HCT116 (cell line): Measurements from ENCODE around the gene ERC2. TPM values are rescaled to one million over a fixed set of nuclear protein-coding genes. Genes with fewer than 3 reads are reported as not detected.

ENCODE experiments used
- ATAC-seq: fragments of 200-7000 bp; cut with Tn5 transposase; 2 replicates; pipeline ENCODE4 v1.9.1; 2020; ENCODE audit warnings: mild to moderate bottlenecking, moderate library complexity
- BruUV-seq: library from RNA; stranded (reverse); fragments of 400-500 nt; replicated peaks from 2 replicates; lab custom pipeline; 2021; lab: Mats Ljungman, UMichigan
- CTCF ChIA-PET: fragments of 300-600 bp; sonication (Branson Sonifier 250); formaldehyde crosslinking; loops from one replicate; lab custom pipeline; 2021; ENCODE audit warnings: antibody characterized with exemption; lab: Charles Lee
- POLR2A ChIA-PET: fragments of 300-600, 350-600 bp; sonication (Branson Sonifier 250); formaldehyde crosslinking; loops from one replicate; lab custom pipeline; 2021; ENCODE audit warnings: antibody characterized with exemption; lab: Charles Lee
- RAD21 ChIA-PET, 2 experiments: fragments of 300-600 bp; sonication (Branson Sonifier 250); formaldehyde crosslinking; loops; one replicate each; lab custom pipeline; 2023; ENCODE audit warnings: low total read pairs in 2 of 2; ENCODE audit not compliant: uncharacterized antibody in 2 of 2, unreplicated experiment in 2 of 2, low non-redundant PET in 1 of 2; lab: Charles Lee
- DNase-seq: peaks from one replicate; pipeline ENCODE4 v3.0.0-alpha.2; 2010; ENCODE audit warnings: low read depth, low spot score
- H2AFZ ChIP-seq: fragments of 200-600 bp; shearing (Covaris generic), sonication (generic); 2 replicates; pipeline ENCODE4 v1.6.1; 2017; ENCODE audit warnings: low read depth, mixed run types, mixed read lengths, antibody characterized with exemption, low read length; ENCODE audit not compliant: poor library complexity, severe bottlenecking
- H3K27ac ChIP-seq: 2 replicates; pipeline ENCODE4 v1.5.1; 2012; ENCODE audit warnings: low read depth, low read length
- H3K27me3 ChIP-seq: fragments of 200-600 bp; sonication (generic); 2 replicates; pipeline ENCODE4 v1.6.1; 2016; ENCODE audit warnings: mixed run types, low read length, mixed read lengths; ENCODE audit not compliant: insufficient read depth
- H3K36me3 ChIP-seq, 2 experiments: fragments of 200-500 bp in 1 of 2; fragments of 200-600 bp in 1 of 2; sonication (Bioruptor generic) in 1 of 2; sonication (generic) in 1 of 2; 2 replicates each; pipeline versions ENCODE4 v1.5.1 to v1.6.1; 2014 to 2016; ENCODE audit warnings: low read length in 2 of 2, inconsistent platforms in 1 of 2, mixed read lengths in 1 of 2, mixed run types in 1 of 2; ENCODE audit not compliant: insufficient read depth in 2 of 2, control insufficient read depth in 1 of 2
- H3K4me1 ChIP-seq, 2 experiments: fragments of 200-600 bp in 1 of 2; sonication (generic) in 1 of 2; 2 replicates each; pipeline versions ENCODE4 v1.5.1 to v1.6.1; 2012 to 2017; ENCODE audit warnings: low read length in 2 of 2, inconsistent platforms in 1 of 2, mild to moderate bottlenecking in 1 of 2, mixed read lengths in 1 of 2, mixed run types in 1 of 2, moderate library complexity in 1 of 2; ENCODE audit not compliant: insufficient read depth in 2 of 2, control insufficient read depth in 1 of 2
- H3K4me2 ChIP-seq: fragments of 200-600 bp; sonication (generic); 2 replicates; pipeline ENCODE4 v1.6.1; 2017; ENCODE audit warnings: mixed run types, low read length, mixed read lengths
- H3K4me3 ChIP-seq, 2 experiments: fragments of 200-600 bp in 1 of 2; sonication (generic) in 1 of 2; replicated peaks in 1 of 2; 2 replicates each; pipeline ENCODE4 v1.5.1; 2011 to 2016; ENCODE audit warnings: low read length in 2 of 2, control low read depth in 1 of 2, low read depth in 1 of 2, mild to moderate bottlenecking in 1 of 2, mixed read lengths in 1 of 2, mixed run types in 1 of 2
- H3K79me2 ChIP-seq: fragments of 200-600 bp; sonication (generic); 2 replicates; pipeline ENCODE4 v1.6.1; 2017; ENCODE audit warnings: mild to moderate bottlenecking, mixed run types, low read length, moderate library complexity, mixed read lengths; ENCODE audit not compliant: insufficient read depth
- H3K9ac ChIP-seq: fragments of 200-600 bp; sonication (generic); 2 replicates; pipeline ENCODE4 v1.6.1; 2016; ENCODE audit warnings: low read length, mixed read lengths
- H3K9me2 ChIP-seq: fragments of 200-600 bp; sonication (generic), shearing (Covaris generic); 2 replicates; pipeline ENCODE4 v1.6.1; 2017; ENCODE audit warnings: mixed run types, mild to moderate bottlenecking, moderate library complexity; ENCODE audit not compliant: insufficient read depth
- H3K9me3 ChIP-seq, 2 experiments: fragments of 200-500 bp in 1 of 2; fragments of 200-600 bp in 1 of 2; sonication (Bioruptor generic) in 1 of 2; sonication (generic) in 1 of 2; 2 replicates each; pipeline ENCODE4 v1.6.1; 2014 to 2017; ENCODE audit warnings: low read length in 2 of 2, mixed read lengths in 2 of 2, inconsistent platforms in 1 of 2, low read depth in 1 of 2, mild to moderate bottlenecking in 1 of 2, mixed run types in 1 of 2, moderate library complexity in 1 of 2; ENCODE audit not compliant: control insufficient read depth in 1 of 2, insufficient read depth in 1 of 2
- H4K20me1 ChIP-seq: fragments of 200-600 bp; sonication (generic), shearing (Covaris generic); 2 replicates; pipeline ENCODE4 v1.6.1; 2017; ENCODE audit warnings: mixed run types, mild to moderate bottlenecking, moderate library complexity; ENCODE audit not compliant: insufficient read depth
- ATF3 ChIP-seq: IDR thresholded peaks from 2 replicates; pipeline ENCODE4 v1.6.1; 2012
- CBX3 ChIP-seq: IDR thresholded peaks from 2 replicates; pipeline ENCODE4 v1.6.1; 2012; ENCODE audit warnings: low read depth
- CEBPB ChIP-seq: IDR thresholded peaks from 2 replicates; pipeline ENCODE4 v1.6.1; 2012; ENCODE audit warnings: low read depth
- JUND ChIP-seq: IDR thresholded peaks from 2 replicates; pipeline ENCODE4 v1.6.1; 2012
- POLR2A ChIP-seq: IDR thresholded peaks from 2 replicates; pipeline ENCODE4 v1.7.0; 2011; ENCODE audit warnings: borderline replicate concordance; ENCODE audit not compliant: insufficient read depth, insufficient read length; ENCODE audit errors: extremely low read depth
- RAD21 ChIP-seq: IDR thresholded peaks from 2 replicates; pipeline ENCODE4 v1.6.1; 2012; ENCODE audit warnings: low read depth, mild to moderate bottlenecking
- SIN3A ChIP-seq: IDR thresholded peaks from 2 replicates; pipeline ENCODE4 v1.6.1; 2012; ENCODE audit warnings: low read depth
- TCF7L2 ChIP-seq: IDR thresholded peaks from 2 replicates; pipeline ENCODE4 v1.7.0; 2011; ENCODE audit warnings: borderline replicate concordance, inconsistent platforms; ENCODE audit not compliant: insufficient read depth, insufficient read length; ENCODE audit errors: extremely low read depth
- YY1 ChIP-seq: IDR thresholded peaks from 2 replicates; pipeline ENCODE4 v1.6.1; 2011; ENCODE audit warnings: low read length, low read depth, moderate library complexity, mild to moderate bottlenecking; ENCODE audit not compliant: insufficient replicate concordance; ENCODE audit errors: extremely low read depth
- ZBTB33 ChIP-seq: IDR thresholded peaks from 2 replicates; pipeline ENCODE4 v1.6.1; 2011; ENCODE audit warnings: mild to moderate bottlenecking, low read length, moderate library complexity; ENCODE audit not compliant: insufficient replicate concordance; ENCODE audit errors: extremely low read depth
- ZNF274 ChIP-seq: fragments of 200-500 bp; sonication (Bioruptor generic); IDR thresholded peaks from 2 replicates; pipeline ENCODE4 v1.6.1; 2014; ENCODE audit warnings: mild to moderate bottlenecking, low read depth, low read length, inconsistent platforms
- intact Hi-C: fragments of 100-400 bp; cut with micrococcal nuclease; formaldehyde crosslinking; loops from 2 replicates; pipeline ENCODE4 v1.10.0; 2022
- total RNA-seq: library from RNA; stranded (reverse); gene quantifications from one replicate; pipeline ENCODE4 v1.2.1, GENCODE V29; 2021; ENCODE audit not compliant: unreplicated experiment
- TF ChIP-seq, protein P1 (sequence below), 3 experiments: fragments of 200-600 bp in 1 of 3; sonication (generic) in 1 of 3; IDR thresholded peaks in 2 of 3; conservative IDR thresholded peaks in 1 of 3; 2 replicates each; pipeline ENCODE4 v1.5.1; 2012 to 2017; ENCODE audit warnings: low read depth in 2 of 3, low read length in 2 of 3, antibody characterized with exemption in 1 of 3, borderline replicate concordance in 1 of 3, control low read depth in 1 of 3, mild to moderate bottlenecking in 1 of 3, mixed read lengths in 1 of 3, mixed run types in 1 of 3, moderate library complexity in 1 of 3; ENCODE audit not compliant: insufficient read depth in 1 of 3

The ERC2 gene
- total RNA-seq, 1 experiment from 2014 or later = not detected

GRCh38 chr3:55562700-55563099 lies 905.6 kb downstream of the ERC2 start:
- Histone ChIP-seq H3K36me3 (no peaks in the 10 kb centered on the region), H3K27me3 (no peaks in the 10 kb centered on the region), H2AFZ (no peak overlapping the region), H4K20me1 (no peaks in the 10 kb centered on the region), H3K4me2 (no peak overlapping the region), H3K4me1 (no peaks in the 10 kb centered on the region), H3K27ac (no peak overlapping the region), H3K9me2 (no peaks in the 10 kb centered on the region), H3K79me2 (no peaks in the 10 kb centered on the region), H3K9ac (no peak overlapping the region), H3K4me3 (no peak overlapping the region), H3K9me3 (peaks cover 3 to 12% of the 10 kb centered on the region in 2 experiments; a peak in 2 of 4 replicates)
- BruUV-seq = no TSS peak
- ChIA-PET POLR2A (no interaction called here), CTCF (no interaction called here), RAD21 (no interaction called here)
- no peak for TF ChIP-seq ATF3
- no peak for TF ChIP-seq ZBTB33
- no peak for TF ChIP-seq RAD21
- TF ChIP-seq TCF7L2 = no peak
- no peak for TF ChIP-seq YY1
- TF ChIP-seq, protein P1, sequence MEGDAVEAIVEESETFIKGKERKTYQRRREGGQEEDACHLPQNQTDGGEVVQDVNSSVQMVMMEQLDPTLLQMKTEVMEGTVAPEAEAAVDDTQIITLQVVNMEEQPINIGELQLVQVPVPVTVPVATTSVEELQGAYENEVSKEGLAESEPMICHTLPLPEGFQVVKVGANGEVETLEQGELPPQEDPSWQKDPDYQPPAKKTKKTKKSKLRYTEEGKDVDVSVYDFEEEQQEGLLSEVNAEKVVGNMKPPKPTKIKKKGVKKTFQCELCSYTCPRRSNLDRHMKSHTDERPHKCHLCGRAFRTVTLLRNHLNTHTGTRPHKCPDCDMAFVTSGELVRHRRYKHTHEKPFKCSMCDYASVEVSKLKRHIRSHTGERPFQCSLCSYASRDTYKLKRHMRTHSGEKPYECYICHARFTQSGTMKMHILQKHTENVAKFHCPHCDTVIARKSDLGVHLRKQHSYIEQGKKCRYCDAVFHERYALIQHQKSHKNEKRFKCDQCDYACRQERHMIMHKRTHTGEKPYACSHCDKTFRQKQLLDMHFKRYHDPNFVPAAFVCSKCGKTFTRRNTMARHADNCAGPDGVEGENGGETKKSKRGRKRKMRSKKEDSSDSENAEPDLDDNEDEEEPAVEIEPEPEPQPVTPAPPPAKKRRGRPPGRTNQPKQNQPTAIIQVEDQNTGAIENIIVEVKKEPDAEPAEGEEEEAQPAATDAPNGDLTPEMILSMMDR (IDR thresholded peaks at IDR 0.05 in 2 of 3, conservative IDR thresholded peaks at IDR 0.05 in 1 of 3; ENCODE audit: borderline replicate concordance in 1 of 3, insufficient read depth in 1 of 3, low read depth in 2 of 3, low read length in 2 of 3) = no peak
- no peak for TF ChIP-seq POLR2A
- TF ChIP-seq JUND = no peak
- TF ChIP-seq CEBPB = no peak
- TF ChIP-seq CBX3 = no peak
- TF ChIP-seq SIN3A = no peak
- TF ChIP-seq ZNF274 = no peak
- no peak for DNase-seq
- no peak for ATAC-seq
- intact Hi-C loops = no loop called here
